Activated CD8-positive, alpha-beta T cell treated with anti-CD3 and anti-CD28 coated beads for 36 hours (primary cell): ENCODE data around the gene PNMA8A. TPM values are rescaled to one million over a fixed set of nuclear protein-coding genes. Genes with fewer than 3 reads are reported as not detected.

Experiments used
- ATAC-seq: fragments of 200-7000 bp; cut with Tn5 transposase; one replicate; pipeline ENCODE4 v1.10.0; 2021; ENCODE audit warnings: mild to moderate bottlenecking, moderate library complexity
- CTCF ChIA-PET: fragments of 350-600 bp; sonication (Branson Sonifier 250); formaldehyde crosslinking; loops from one replicate; lab custom pipeline; 2021; ENCODE audit warnings: antibody characterized with exemption; lab: Charles Lee
- POLR2A ChIA-PET: fragments of 350-600 bp; sonication (Branson Sonifier 250); formaldehyde crosslinking; loops from one replicate; lab custom pipeline; 2021; ENCODE audit warnings: antibody characterized with exemption; lab: Charles Lee
- DNase-seq: peaks from one replicate; pipeline ENCODE4 v3.0.0-alpha.2; 2020
- H3K27ac Mint-ChIP-seq: one replicate; pipeline ENCODE4 v1.8.0; 2021; ENCODE audit warnings: mild to moderate bottlenecking, mixed read lengths
- H3K27me3 Mint-ChIP-seq: one replicate; pipeline ENCODE4 v1.8.0; 2021; ENCODE audit warnings: mixed read lengths
- H3K36me3 Mint-ChIP-seq: one replicate; pipeline ENCODE4 v1.8.0; 2021; ENCODE audit warnings: low read depth, mixed read lengths
- H3K4me1 Mint-ChIP-seq: one replicate; pipeline ENCODE4 v1.8.0; 2021; ENCODE audit warnings: low read depth, mixed read lengths
- H3K4me3 Mint-ChIP-seq: one replicate; pipeline ENCODE4 v1.8.0; 2021; ENCODE audit warnings: mild to moderate bottlenecking, moderate library complexity, mixed read lengths
- H3K9me3 Mint-ChIP-seq: one replicate; pipeline ENCODE4 v1.8.0; 2021; ENCODE audit warnings: mixed read lengths
- intact Hi-C: fragments of 100-400 bp; cut with micrococcal nuclease; formaldehyde crosslinking; loops from one replicate; pipeline ENCODE4 v1.10.0; 2022
- total RNA-seq, 2 experiments: library from RNA; stranded (reverse); gene quantifications; one replicate each; pipeline ENCODE4 v1.2.3, GENCODE V29; 2021
- TF ChIP-seq, protein P1 (sequence below): fragments of 200-600 bp; IDR thresholded peaks from one replicate; pipeline ENCODE4 v1.8.0; 2022; ENCODE audit warnings: antibody characterized with exemption, mild to moderate bottlenecking

PNMA8A gene
- total RNA-seq, 2 experiments from 2014 or later: not detected

DNA sequence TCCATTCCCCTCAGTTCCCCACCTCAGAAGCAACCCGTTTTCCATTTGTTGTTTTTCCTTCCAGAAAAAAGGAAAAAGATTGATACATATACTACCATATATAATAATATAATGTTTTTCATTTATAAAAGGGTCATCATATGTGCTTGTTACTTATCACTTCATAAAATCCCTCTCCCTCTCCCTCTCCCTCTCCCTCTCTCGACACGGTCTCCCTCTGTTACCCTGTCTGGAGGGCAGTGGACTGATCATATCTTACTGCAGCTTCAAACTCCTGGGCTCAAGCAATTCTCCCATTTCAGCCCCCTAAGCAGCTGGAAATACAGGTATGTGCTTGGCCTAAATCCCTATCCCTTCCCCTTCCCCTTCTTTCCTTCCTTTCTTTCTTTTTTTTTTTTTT, 17.1 kb downstream of the PNMA8A start:
- CTCF ChIA-PET: no interaction called here
- DNase-seq (no peak), ATAC-seq (no peak)
- intact Hi-C loops: no loop called here
- Mint-ChIP-seq H3K9me3 (peaks cover 7% of the 10 kb centered on the region), H3K36me3 (peaks cover 1% of the 10 kb centered on the region), H3K4me3 (no peak overlapping the region), H3K27ac (no peak overlapping the region), H3K27me3 (peaks cover 17% of the 10 kb centered on the region), H3K4me1 (no peaks in the 10 kb centered on the region)
- TF ChIP-seq, protein P1, sequence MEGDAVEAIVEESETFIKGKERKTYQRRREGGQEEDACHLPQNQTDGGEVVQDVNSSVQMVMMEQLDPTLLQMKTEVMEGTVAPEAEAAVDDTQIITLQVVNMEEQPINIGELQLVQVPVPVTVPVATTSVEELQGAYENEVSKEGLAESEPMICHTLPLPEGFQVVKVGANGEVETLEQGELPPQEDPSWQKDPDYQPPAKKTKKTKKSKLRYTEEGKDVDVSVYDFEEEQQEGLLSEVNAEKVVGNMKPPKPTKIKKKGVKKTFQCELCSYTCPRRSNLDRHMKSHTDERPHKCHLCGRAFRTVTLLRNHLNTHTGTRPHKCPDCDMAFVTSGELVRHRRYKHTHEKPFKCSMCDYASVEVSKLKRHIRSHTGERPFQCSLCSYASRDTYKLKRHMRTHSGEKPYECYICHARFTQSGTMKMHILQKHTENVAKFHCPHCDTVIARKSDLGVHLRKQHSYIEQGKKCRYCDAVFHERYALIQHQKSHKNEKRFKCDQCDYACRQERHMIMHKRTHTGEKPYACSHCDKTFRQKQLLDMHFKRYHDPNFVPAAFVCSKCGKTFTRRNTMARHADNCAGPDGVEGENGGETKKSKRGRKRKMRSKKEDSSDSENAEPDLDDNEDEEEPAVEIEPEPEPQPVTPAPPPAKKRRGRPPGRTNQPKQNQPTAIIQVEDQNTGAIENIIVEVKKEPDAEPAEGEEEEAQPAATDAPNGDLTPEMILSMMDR: no peak
- POLR2A ChIA-PET: no interaction called here

DNA sequence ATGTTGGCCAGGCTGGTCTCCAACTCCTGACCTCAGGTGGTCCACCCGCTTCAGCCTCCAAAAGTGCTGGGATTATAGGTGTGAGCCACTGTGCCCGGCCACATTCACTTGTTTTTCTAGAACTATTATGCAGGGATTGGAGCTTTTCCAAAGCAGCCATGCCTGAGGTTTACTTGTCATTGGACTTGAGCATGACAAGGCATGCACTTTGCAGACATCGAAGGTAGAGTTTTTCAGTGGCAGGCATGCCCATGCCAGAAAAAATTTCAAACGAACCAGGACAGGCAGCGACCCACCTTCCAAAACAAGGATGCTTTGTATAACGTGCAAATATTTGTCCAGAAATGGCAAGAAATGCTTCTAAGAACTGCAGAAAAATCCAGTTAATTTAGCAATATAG, 17.7 kb downstream of the PNMA8A start:
- Mint-ChIP-seq H3K4me1 (no peaks in the 10 kb centered on the region), H3K9me3 (peaks cover 8% of the 10 kb centered on the region), H3K36me3 (peaks cover 1% of the 10 kb centered on the region), H3K27me3 (peaks cover 17% of the 10 kb centered on the region), H3K4me3 (no peak overlapping the region), H3K27ac (no peak overlapping the region)
- intact Hi-C loops: no loop called here
- DNase-seq (no peak), ATAC-seq (no peak)
- TF ChIP-seq, protein P1: no peak
- ChIA-PET POLR2A (no interaction called here), CTCF (no interaction called here)

GRCh38 chr19:46452186-46452585, 19.2 kb downstream of the PNMA8A start:
- TF ChIP-seq, protein P1: no peak
- DNase-seq: no peak
- Mint-ChIP-seq H3K27ac (no peak overlapping the region), H3K36me3 (peaks cover 1% of the 10 kb centered on the region), H3K27me3 (peaks cover 14% of the 10 kb centered on the region), H3K9me3 (peaks cover 8% of the 10 kb centered on the region), H3K4me3 (no peak overlapping the region), H3K4me1 (no peaks in the 10 kb centered on the region)
- intact Hi-C loops: no loop called here
- CTCF ChIA-PET: no interaction called here
- POLR2A ChIA-PET: no interaction called here
- ATAC-seq: no peak

DNA sequence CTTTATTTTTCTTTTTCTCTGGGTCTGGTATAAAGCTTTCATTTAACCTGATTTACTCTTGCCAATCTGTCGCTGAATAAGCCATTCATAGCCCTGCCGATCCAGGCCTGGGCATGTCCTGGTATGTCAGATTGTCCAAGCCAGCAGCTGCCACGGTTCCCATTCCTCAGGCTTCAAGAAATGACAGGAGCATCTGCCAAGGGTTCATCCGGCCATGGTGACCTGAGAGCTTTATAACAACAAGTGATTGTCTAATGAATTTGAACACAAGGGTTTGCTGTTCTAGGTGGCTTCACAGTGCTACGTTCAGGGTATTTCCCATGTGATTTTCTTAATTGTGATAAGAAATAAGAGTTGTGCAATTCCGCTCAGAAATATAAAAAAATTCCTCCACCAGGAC, 20.0 kb downstream of the PNMA8A start:
- intact Hi-C loops: no loop called here
- ChIA-PET CTCF (interaction anchor here (0.7 kb wide), 1 partner anchor 55 kb away, joined by 3 read pairs; no protein-coding TSS in a partner anchor), POLR2A (interaction anchor here (0.6 kb wide), 1 partner anchor 17 kb away, joined by 3 read pairs; no protein-coding TSS in a partner anchor)
- H3K9me3 Mint-ChIP-seq: peaks cover 8% of the 10 kb centered on the region
- H3K4me1 Mint-ChIP-seq: no peaks in the 10 kb centered on the region
- ATAC-seq (no peak), DNase-seq (no peak)
- peaks cover 1% of the 10 kb centered on the region for H3K36me3 Mint-ChIP-seq
- H3K27me3 Mint-ChIP-seq: peaks cover 15% of the 10 kb centered on the region
- TF ChIP-seq, protein P1: no peak
- no peak overlapping the region for H3K27ac Mint-ChIP-seq
- H3K4me3 Mint-ChIP-seq: no peak overlapping the region

- H3K9me3 Mint-ChIP-seq: peaks cover 8% of the 10 kb centered on the region
- H3K27ac Mint-ChIP-seq: no peak overlapping the region
- ATAC-seq: no peak
- H3K4me1 Mint-ChIP-seq: no peaks in the 10 kb centered on the region
- no peak overlapping the region for H3K4me3 Mint-ChIP-seq
- TF ChIP-seq, protein P1: no peak
- ChIA-PET CTCF (interaction anchor here (0.7 to 1.5 kb wide), 2 partner anchors 38 to 55 kb away, joined by 3 read pairs; no protein-coding TSS in a partner anchor), POLR2A (no interaction called here)
- H3K27me3 Mint-ChIP-seq: peaks cover 15% of the 10 kb centered on the region
- H3K36me3 Mint-ChIP-seq: peaks cover 1% of the 10 kb centered on the region
- DNase-seq: no peak
- intact Hi-C loops: no loop called here
These were observed 20.6 kb downstream of the PNMA8A start for GRCh38 chr19:46450737-46451136.
